ENCODE measurements around the gene SCTR.

SCTR gene

GRCh38 chr2:119402106-119402505 lies 122.2 kb downstream of the SCTR start:
- 97% methylated on average over 5 of the region's 5 CpGs for WGBS
- H2BK120ac ChIP-seq (ENCODE audit: low read depth, low read length): no peak overlapping the region
- H3K18ac ChIP-seq (ENCODE audit: low read depth in 1 of 2, low read length in 2 of 2): no peak overlapping the region
- no peak overlapping the region for H2AFZ ChIP-seq (ENCODE audit: low read depth, low read length)
- H3K27me3 ChIP-seq (ENCODE audit: control insufficient read depth in 1 of 2, insufficient read depth in 1 of 2, low read length in 2 of 2): peaks cover 31% of the 10 kb centered on the region in 2 experiments
- DNase-seq: no peak
- no peak overlapping the region for H2BK12ac ChIP-seq (ENCODE audit: low read length in 2 of 2)
- H3K4ac ChIP-seq (ENCODE audit: low read depth in 1 of 2, low read length in 2 of 2): no peak overlapping the region
- H3K4me2 ChIP-seq (ENCODE audit: low read length, poor library complexity, severe bottlenecking): no peak overlapping the region
- no peak overlapping the region for H3K9ac ChIP-seq (ENCODE audit: low read length)
- H3K14ac ChIP-seq (ENCODE audit: low read length in 2 of 2): no peak overlapping the region
- H2AK5ac ChIP-seq (ENCODE audit: low read length, severe bottlenecking): no peak overlapping the region
- no peak overlapping the region for H2BK5ac ChIP-seq (ENCODE audit: low read depth, low read length, poor library complexity, severe bottlenecking)
- no peaks in the 10 kb centered on the region for H3K79me1 ChIP-seq (replicated peaks; ENCODE audit: low read length, poor library complexity, severe bottlenecking)
- H3K4me3 ChIP-seq (ENCODE audit: insufficient read depth in 1 of 2, low read depth in 1 of 2, low read length in 2 of 2): no peak overlapping the region
- H3K23ac ChIP-seq (ENCODE audit: low read length in 2 of 2): no peak overlapping the region
- H2BK15ac ChIP-seq (ENCODE audit: low read depth, poor library complexity, severe bottlenecking): no peak overlapping the region
- no peak overlapping the region for H4K8ac ChIP-seq (ENCODE audit: low read length)
- H3K4me1 ChIP-seq (ENCODE audit: control insufficient read depth, insufficient read depth, low read depth, low read length): peaks cover 2% of the 10 kb centered on the region
- no peaks in the 10 kb centered on the region for H3K9me3 ChIP-seq (ENCODE audit: control insufficient read depth, low read length)
- no peaks in the 10 kb centered on the region for H3K36me3 ChIP-seq (ENCODE audit: control insufficient read depth in 1 of 2, insufficient read depth in 2 of 2, low read depth in 1 of 2, low read length in 2 of 2)
- H3K27ac ChIP-seq (ENCODE audit: low read length, poor library complexity, severe bottlenecking): no peak overlapping the region
- no peak overlapping the region for H4K91ac ChIP-seq (ENCODE audit: low read length)

DNA sequence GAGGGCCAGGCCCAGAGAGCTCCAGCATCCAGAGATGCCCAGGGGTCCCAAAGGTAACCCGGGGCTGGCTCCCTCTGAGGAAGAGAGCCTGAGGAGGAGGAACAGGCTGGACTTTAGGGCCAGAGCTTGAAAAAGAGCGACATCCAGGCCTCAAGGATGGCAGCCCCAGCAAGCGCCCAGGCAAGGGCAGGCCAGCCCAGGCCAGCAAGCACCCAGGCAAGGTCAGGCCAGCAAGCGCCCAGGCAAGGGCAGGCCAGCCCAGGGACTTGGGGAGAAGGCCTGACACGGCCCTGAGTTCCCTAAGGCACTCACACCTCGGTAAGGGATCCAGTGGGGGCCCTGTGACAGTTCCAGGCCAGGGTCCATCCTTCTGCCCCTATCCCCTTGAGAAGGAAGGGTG lies 127.1 kb downstream of the SCTR start:
- 88% methylated on average over 6 of the region's 6 CpGs for WGBS
- Histone ChIP-seq H2BK120ac (ENCODE audit: low read depth, low read length) (no peak overlapping the region), H3K4me3 (ENCODE audit: insufficient read depth in 1 of 2, low read depth in 1 of 2, low read length in 2 of 2) (no peak overlapping the region)

DNA sequence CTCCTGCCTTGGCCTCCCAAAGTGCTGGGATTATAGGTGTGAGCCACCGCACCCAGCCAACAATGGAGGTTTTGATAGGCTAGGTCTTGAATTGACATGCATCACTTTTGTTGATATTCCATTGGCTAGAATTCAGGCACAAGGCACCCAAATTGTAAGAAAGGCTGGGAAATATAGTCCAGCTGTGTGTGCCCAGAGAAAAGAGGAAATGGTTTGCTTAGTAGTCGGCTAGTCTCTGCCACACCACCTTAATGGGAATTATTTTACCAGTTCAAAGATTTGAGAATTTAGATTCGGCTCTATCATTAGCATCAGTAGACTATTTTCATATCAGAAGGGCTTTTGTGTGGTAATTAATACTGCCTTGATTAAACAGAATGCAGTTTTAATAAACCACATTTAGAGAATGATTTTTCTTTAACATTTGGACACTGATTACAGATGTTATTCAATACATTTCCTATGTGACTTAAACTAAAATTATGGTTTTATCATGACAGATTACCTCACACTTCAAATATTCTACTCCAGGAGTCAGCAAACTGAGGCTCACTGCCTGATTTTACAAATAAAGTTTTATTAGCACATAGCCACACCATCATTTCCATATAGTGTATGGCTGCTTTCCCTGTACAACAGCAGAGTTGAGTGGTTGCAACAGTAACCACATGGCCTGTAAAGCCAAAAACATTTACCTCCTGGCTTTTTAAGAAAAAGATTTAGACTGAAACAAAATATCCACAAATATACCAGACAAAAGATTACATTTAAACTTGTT lies 130.1 kb downstream of the SCTR start:
- H3K14ac ChIP-seq (ENCODE audit: low read length in 2 of 2): no peak overlapping the region

More for the DNA sequence above, 127.1 kb downstream of the SCTR start:
- H3K9me3 ChIP-seq (ENCODE audit: control insufficient read depth, low read length): no peaks in the 10 kb centered on the region
- H3K36me3 ChIP-seq (ENCODE audit: control insufficient read depth in 1 of 2, insufficient read depth in 2 of 2, low read depth in 1 of 2, low read length in 2 of 2): no peaks in the 10 kb centered on the region
- H3K79me1 ChIP-seq (replicated peaks; ENCODE audit: low read length, poor library complexity, severe bottlenecking): no peaks in the 10 kb centered on the region
- H4K91ac ChIP-seq (ENCODE audit: low read length): no peak overlapping the region
- H3K4ac ChIP-seq (ENCODE audit: low read depth in 1 of 2, low read length in 2 of 2): no peak overlapping the region
- no peak overlapping the region for H2BK12ac ChIP-seq (ENCODE audit: low read length in 2 of 2)
- peak overlapping the region; percentile 6 for H2AFZ ChIP-seq (ENCODE audit: low read depth, low read length)
- peaks cover 2% of the 10 kb centered on the region for H3K4me1 ChIP-seq (ENCODE audit: control insufficient read depth, insufficient read depth, low read depth, low read length)
- H2BK15ac ChIP-seq (ENCODE audit: low read depth, poor library complexity, severe bottlenecking): no peak overlapping the region
- H3K14ac ChIP-seq (ENCODE audit: low read length in 2 of 2): no peak overlapping the region
- no peak overlapping the region for H4K8ac ChIP-seq (ENCODE audit: low read length)
- no peak overlapping the region for H3K23ac ChIP-seq (ENCODE audit: low read length in 2 of 2)
- no peak overlapping the region for H3K27ac ChIP-seq (ENCODE audit: low read length, poor library complexity, severe bottlenecking)
- no peak for DNase-seq
- H3K9ac ChIP-seq (ENCODE audit: low read length): no peak overlapping the region
- no peak overlapping the region for H2AK5ac ChIP-seq (ENCODE audit: low read length, severe bottlenecking)
- no peak overlapping the region for H3K4me2 ChIP-seq (ENCODE audit: low read length, poor library complexity, severe bottlenecking)
- H3K18ac ChIP-seq (ENCODE audit: low read depth in 1 of 2, low read length in 2 of 2): no peak overlapping the region
- H2BK5ac ChIP-seq (ENCODE audit: low read depth, low read length, poor library complexity, severe bottlenecking): no peak overlapping the region
- peaks cover 9 to 14% of the 10 kb centered on the region in 2 experiments for H3K27me3 ChIP-seq (ENCODE audit: control insufficient read depth in 1 of 2, insufficient read depth in 1 of 2, low read length in 2 of 2)

More for the DNA sequence above, 130.1 kb downstream of the SCTR start:
- DNase-seq: no peak
- Histone ChIP-seq H2BK5ac (ENCODE audit: low read depth, low read length, poor library complexity, severe bottlenecking) (no peak overlapping the region), H2BK15ac (ENCODE audit: low read depth, poor library complexity, severe bottlenecking) (no peak overlapping the region), H3K4ac (ENCODE audit: low read depth in 1 of 2, low read length in 2 of 2) (no peak overlapping the region), H3K36me3 (ENCODE audit: control insufficient read depth in 1 of 2, insufficient read depth in 2 of 2, low read depth in 1 of 2, low read length in 2 of 2) (no peaks in the 10 kb centered on the region), H3K9ac (ENCODE audit: low read length) (no peak overlapping the region), H2AK5ac (ENCODE audit: low read length, severe bottlenecking) (no peak overlapping the region), H2AFZ (ENCODE audit: low read depth, low read length) (no peak overlapping the region), H3K23ac (ENCODE audit: low read length in 2 of 2) (no peak overlapping the region), H4K8ac (ENCODE audit: low read length) (no peak overlapping the region), H3K27ac (ENCODE audit: low read length, poor library complexity, severe bottlenecking) (no peak overlapping the region), H3K27me3 (ENCODE audit: control insufficient read depth in 1 of 2, insufficient read depth in 1 of 2, low read length in 2 of 2) (peaks cover 4 to 8% of the 10 kb centered on the region in 2 experiments), H2BK120ac (ENCODE audit: low read depth, low read length) (no peak overlapping the region), H2BK12ac (ENCODE audit: low read length in 2 of 2) (no peak overlapping the region), H3K9me3 (ENCODE audit: control insufficient read depth, low read length) (no peaks in the 10 kb centered on the region), H3K79me1 (replicated peaks; ENCODE audit: low read length, poor library complexity, severe bottlenecking) (no peaks in the 10 kb centered on the region), H3K18ac (ENCODE audit: low read depth in 1 of 2, low read length in 2 of 2) (no peak overlapping the region), H3K4me2 (ENCODE audit: low read length, poor library complexity, severe bottlenecking) (no peak overlapping the region), H3K4me3 (ENCODE audit: insufficient read depth in 1 of 2, low read depth in 1 of 2, low read length in 2 of 2) (no peak overlapping the region), H4K91ac (ENCODE audit: low read length) (no peak overlapping the region), H3K4me1 (ENCODE audit: control insufficient read depth, insufficient read depth, low read depth, low read length) (peaks cover 3% of the 10 kb centered on the region)
- WGBS: 98% methylated on average over 2 of the region's 3 CpGs

Data from mesenchymal stem cell (in vitro differentiated cells and primary cell).